GM08714 (cell line): Measurements from ENCODE around the gene ZMAT5.

Experiments used
- H3K4me3 ChIP-seq: fragments of 200-500 bp; sonication (Bioruptor generic); 2 replicates; pipeline ENCODE4 v1.5.1; 2014; ENCODE audit warnings: mild to moderate bottlenecking, low read length, inconsistent platforms
- ZNF274 ChIP-seq: IDR thresholded peaks from 2 replicates; pipeline ENCODE4 v1.6.1; 2012; ENCODE audit warnings: mild to moderate bottlenecking, low read depth, low read length

ZMAT5 gene

DNA sequence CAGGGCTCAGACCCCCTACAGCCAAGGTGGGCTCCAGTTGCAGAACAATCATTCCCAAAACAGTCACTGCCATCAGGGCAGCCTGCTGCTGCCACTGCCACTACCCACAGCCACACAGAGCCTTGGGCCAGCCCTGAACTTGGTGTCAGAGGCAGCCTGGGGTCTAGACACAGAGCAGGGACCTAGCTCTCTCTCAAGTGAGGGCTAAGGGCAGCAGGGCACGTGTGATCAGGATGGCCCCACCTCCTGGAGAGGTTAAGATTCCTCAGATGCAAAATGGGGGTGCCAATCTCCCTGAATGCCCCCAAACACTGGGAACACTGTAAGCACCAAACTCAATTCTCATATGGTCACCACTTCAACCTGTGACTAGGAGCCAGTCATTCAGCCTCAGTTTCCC, 31.4 kb downstream of the ZMAT5 start:
- no peak overlapping the region for H3K4me3 ChIP-seq
- no peak for TF ChIP-seq ZNF274

DNA sequence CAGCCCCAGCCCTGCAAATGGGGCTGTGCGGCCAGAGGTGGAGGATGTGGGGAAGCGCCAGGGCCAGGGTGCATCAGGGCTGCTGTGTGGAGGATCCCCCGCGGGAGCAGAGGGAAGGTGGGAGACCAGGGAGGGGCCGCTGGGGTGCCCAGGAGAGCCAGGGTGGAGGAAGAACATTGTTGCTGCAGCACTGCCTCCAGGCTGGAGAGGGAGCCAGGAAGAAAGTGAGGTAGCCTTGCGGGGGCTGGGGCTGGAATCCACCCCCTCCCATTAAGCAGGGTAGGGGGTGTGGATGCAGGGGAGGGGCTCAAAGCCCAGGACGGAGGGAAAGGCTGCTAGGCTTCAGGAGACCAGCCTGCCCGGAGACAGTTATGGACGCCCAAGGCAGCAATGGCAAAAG, 32.0 kb downstream of the ZMAT5 start:
- TF ChIP-seq ZNF274: no peak
- no peak overlapping the region for H3K4me3 ChIP-seq

DNA sequence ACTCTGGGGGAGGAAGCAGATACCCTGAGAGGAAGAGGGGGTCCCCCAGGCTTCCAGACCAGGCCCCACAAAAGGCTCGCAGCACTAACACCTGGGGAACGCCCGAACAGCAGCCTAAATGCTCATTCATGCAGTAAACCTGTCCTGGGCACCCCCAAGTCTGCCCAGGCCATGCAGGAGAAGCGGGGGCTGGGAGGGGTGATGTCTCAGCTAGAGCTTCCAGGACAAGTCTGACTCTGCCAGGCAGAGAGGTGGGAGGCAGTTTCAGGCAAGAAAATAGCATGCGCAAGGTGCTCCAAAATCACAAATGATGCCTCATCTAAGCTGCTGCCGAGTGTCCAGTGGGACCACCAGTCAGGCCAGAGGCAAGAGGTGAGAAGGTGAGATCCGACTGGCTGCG, 32.4 kb downstream of the ZMAT5 start:
- TF ChIP-seq ZNF274: no peak
- no peak overlapping the region for H3K4me3 ChIP-seq

- TF ChIP-seq ZNF274: no peak
- H3K4me3 ChIP-seq: no peak overlapping the region
These were observed 33.2 kb downstream of the ZMAT5 start for GRCh38 chr22:29733362-29734201.

DNA sequence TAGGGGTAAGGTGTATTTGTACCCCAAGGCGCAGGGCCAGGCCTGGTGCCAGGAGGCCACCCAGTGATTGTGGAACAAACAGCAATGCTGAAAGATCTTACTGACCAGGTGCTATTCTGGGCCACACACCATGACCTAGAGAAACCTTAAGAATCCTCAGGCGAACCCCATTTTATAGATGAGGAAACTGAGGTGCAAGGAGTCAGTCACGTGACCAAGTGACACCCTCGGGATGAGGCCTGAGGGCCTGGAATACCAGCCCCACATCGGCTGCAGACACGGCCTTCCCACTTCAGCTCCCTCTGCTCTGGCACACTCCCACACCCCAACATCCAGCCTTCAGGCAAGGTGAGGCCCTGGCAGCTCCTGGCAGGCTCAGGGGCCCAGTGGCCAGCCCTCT, 33.9 kb downstream of the ZMAT5 start:
- TF ChIP-seq ZNF274: no peak
- no peak overlapping the region for H3K4me3 ChIP-seq

DNA sequence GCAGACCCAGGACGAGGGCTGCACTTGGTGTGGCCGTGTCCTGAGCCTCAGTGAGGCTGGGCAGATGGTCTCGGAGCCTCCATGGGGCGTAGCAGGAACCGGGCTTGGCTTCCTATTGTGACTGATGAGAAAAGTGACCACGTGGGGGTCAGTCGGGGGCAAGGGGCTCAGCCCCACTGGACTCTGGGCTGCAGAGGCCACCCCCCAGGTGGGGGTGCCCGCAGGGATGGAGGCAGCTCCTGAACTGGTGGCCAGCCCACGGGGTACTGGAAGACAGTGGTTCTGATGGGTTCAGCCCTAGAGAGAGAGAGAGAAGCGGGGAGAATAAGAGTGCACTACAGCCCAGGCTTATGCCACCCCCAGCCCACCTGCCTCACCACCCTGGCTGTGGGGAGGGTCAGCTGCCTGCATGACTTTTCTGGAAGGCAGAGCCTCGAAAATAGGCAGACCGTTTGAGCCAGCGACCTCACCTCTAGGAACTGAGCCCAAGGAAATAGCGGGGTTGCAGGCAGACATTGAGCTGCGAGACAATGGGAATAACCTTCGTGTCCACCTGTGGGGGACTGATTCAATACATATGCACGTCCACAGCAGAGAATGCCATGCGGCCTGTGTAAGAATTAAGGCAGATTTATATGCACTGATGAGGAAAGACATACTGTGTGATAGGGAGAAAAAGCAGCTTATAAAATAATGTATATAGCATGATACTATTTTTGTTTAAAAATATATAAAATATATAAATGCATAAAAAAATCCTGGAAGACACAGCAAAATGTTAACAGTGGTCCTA, 35.6 kb downstream of the ZMAT5 start:
- H3K4me3 ChIP-seq: no peak overlapping the region
- no peak for TF ChIP-seq ZNF274

DNA sequence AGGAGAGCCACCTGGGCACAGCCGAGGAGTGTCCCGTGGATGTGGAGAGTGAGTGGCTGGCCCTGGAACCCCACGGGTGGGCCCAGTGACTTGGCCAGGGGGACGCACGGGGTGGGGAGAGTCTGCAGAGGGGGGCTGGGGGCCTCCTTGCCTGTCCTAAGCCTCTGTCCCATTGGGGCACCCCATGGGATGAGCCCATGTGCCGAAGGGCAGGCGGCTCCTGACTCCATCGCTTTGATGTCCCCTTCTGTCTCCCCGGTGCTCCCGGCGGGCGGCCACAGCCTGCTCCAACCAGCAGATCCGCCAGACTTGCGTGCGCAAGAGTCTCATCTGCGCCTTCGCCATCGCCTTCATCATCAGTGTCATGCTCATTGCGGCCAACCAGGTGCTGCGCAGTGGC, 37.6 kb downstream of the ZMAT5 start:
- H3K4me3 ChIP-seq: no peak overlapping the region
- no peak for TF ChIP-seq ZNF274

DNA sequence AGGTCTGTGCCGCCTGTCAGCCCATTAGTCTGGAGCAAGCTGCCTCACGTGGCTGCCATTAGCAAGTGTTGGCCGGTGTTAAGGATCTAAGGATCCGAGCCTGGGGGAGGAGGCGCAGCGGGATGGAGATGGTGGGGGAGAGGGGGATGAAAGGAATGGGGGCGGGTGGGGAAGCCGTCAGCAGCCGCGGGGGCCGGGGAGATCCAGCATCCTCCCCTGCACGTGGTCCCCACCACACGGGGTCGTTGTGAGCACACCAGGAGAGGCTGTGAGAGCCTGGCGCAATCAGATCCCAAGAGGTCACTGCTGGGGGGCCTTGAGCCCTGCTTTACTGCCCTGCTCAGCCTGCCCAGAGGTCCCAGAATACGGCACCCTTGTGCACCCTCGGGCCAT, 39.7 kb downstream of the ZMAT5 start:
- no peak for TF ChIP-seq ZNF274

DNA sequence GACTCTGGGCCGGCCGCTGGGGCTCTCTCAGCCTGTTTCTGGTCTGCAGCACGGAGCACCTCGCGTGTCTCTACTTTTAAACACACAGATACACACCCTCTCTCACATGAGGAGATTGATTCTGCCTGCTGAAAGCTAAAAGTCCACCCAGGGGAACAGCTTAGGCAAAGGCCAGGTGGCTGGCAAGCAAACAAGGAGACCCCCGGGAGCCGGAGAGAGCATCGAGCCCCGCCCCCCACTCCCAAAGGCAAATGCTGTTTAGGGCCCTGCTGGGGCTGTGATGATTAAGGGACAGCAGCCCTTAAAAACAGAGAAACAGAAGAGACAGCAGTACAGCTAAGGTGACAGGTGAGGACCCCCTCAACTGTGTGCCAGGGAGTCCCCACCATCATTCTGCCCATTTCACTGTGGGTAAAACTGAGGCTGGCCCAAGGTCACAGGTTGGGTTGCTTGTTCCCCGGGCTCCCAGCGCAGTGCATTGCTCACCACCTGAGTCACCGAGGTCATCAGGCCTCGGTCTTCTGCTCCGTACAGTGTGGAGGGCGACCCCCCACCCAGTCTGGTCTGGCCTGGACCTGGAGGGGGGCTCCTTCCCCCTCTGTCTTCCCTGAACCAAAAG, 40.2 kb downstream of the ZMAT5 start:
- no peak for TF ChIP-seq ZNF274
- no peak overlapping the region for H3K4me3 ChIP-seq

More for the DNA sequence above, 39.7 kb downstream of the ZMAT5 start:
- no peak overlapping the region for H3K4me3 ChIP-seq

GRCh38 chr22:29726106-29726505, 40.7 kb downstream of the ZMAT5 start:
- TF ChIP-seq ZNF274: no peak
- H3K4me3 ChIP-seq: no peak overlapping the region

GRCh38 chr22:29724843-29725242, 42.0 kb downstream of the ZMAT5 start:
- no peak for TF ChIP-seq ZNF274
- H3K4me3 ChIP-seq: no peak overlapping the region

DNA sequence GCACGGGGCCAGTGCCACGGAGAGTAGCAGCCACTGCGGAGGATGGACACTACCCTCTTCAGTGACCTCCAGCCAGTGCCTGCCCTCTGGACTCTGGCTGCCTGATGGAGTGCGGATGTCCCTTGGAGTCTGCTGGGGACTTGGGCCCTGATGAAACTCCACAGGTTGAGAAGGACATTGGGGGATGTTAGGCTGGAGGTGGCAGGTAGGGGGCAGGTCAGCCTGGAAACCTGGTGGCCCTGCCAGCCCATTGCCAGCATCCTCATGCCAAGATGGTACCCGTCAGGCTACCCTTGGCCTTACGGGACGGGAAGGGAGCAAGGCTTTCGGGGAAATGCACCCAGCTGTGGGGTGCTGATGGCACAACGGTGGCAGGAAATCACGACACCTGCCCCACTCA, 43.0 kb downstream of the ZMAT5 start:
- H3K4me3 ChIP-seq: no peak overlapping the region
- TF ChIP-seq ZNF274: no peak

- no peak overlapping the region for H3K4me3 ChIP-seq
- no peak for TF ChIP-seq ZNF274
These were observed 44.2 kb downstream of the ZMAT5 start for GRCh38 chr22:29722587-29722986.

DNA sequence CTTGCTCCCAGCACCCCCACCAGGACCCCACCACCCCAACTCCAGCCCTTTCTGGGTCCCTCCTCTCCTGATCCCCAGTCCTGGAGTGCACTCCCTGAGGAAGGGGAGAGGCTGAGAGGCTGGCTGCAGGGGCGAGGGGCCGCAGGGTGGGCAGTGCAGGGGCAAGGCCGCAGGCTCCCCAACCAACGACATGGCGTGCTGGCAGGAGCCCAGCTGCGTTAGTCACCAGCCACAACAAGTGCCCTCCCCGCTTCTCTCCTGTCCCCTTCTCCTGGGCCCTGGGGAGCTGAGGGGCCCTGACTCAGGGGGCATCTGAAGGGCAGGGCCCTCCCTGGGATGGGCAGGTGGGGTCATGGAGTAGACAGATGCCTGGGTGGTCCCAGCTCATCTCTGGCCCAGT, 44.7 kb downstream of the ZMAT5 start:
- TF ChIP-seq ZNF274: no peak
- H3K4me3 ChIP-seq: no peak overlapping the region
